Fibroblast of skin of right quadriceps (primary cell): ENCODE data around the gene FAM83B.
"Not testable (repeated sequence)": the region's sequence is repeated elsewhere in the genome, so short reads cannot be mapped to it uniquely, and the experiment has no call there.

Experiments
- DNase-seq: peaks from one replicate; pipeline ENCODE4 v3.0.0-alpha.2; 2013

Gene FAM83B

DNA sequence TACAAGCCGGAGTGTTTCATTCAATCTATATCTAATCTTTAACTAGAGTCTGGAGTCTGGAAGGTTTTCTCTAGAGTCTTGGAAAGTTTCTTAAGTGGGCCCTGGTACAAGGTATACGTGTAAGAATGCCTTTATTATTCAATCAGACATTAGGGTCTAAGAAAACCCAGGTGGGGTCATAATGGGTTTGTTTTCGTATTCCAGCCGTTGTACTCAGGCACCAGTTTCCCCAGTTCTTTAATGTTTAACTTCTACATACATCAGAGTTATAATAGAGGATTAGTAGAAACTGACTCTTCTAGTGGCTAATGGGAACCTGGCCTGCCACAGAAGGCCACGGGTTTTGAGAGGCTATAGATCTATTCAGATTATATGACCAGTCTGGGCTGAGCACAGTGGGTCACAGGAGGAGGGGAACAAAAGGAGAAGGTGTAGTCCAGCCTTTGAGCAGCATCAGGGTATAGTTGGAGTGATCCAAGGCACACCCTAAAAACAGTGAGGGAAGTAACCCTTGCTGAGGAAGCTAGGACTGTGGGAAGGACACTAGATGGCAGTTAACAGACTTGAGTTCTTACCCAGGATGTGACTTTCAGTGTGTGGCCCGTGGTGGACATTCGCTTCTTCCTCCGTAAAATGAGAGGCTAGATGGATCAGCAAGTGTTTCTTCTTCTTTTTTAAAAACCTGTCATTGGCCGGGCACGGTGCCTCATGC lies 15.5 kb downstream of the FAM83B start:
- no peak for DNase-seq

DNA sequence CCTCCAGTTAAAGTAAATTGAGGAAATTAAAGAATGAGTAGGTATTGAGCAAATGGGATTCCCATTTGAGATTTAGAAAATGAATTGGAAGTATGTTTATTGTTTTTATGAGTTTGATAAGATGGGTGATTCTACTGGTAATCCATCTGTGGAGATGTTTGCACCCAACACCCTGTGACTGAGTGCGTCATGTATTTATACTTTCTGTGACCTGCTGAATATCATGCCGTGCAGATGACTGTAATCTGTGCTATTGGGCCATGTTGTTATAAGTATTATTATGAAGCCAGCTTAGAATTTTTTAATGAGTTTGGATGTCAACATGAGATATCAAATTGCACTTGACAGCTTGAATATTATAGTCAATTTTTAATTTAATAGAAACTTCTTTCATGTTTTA lies 17.7 kb downstream of the FAM83B start:
- no peak for DNase-seq

DNA sequence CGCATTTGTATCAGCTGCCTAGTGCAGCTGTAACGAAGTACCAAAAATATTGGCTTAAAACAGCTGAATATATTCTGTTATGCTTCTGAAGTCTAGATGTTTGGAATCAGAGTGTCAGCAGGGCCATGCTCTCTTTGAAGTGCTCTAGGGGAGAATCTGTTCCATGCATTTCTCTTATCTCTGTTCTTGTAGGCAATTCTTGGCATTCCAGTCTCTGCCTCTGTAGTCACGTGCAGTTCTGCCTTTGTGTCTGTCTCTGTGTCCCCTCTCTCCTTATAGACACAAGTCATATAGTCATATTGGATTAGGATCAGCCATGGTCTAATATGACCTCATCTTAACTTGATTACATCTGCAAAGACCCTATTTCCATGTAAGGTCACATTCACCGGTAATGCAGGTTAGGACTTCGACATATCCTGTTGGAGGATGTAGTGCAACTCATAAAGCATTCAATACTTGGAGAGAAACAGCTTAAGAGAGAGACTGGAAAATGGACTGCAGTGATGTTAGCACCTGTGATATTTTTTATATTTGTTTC lies 18.6 kb downstream of the FAM83B start:
- no peak for DNase-seq

GRCh38 chr6:54868556-54868955 lies 22.0 kb downstream of the FAM83B start:
- DNase-seq = no peak

DNA sequence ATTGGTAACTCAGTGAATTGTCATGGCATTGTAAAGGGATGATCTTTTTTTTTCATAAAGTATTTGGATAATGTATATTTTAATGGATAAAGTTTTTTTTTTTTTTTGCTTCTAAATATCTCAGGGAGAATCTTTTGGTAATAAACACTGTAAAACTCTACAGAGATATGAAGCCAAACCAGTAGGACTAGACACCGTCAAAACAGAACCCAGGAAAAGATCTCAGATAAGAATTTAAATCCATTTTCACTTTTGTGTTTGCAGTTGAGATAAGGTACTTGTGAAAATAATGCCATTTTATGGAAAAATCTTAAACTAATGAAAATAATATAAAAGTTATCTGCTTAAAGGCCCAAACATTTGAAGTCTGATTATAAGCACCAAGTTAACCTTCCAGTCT lies 27.0 kb downstream of the FAM83B start:
- DNase-seq = no peak

GRCh38 chr6:54874349-54875048 lies 27.9 kb downstream of the FAM83B start:
- no peak for DNase-seq

DNA sequence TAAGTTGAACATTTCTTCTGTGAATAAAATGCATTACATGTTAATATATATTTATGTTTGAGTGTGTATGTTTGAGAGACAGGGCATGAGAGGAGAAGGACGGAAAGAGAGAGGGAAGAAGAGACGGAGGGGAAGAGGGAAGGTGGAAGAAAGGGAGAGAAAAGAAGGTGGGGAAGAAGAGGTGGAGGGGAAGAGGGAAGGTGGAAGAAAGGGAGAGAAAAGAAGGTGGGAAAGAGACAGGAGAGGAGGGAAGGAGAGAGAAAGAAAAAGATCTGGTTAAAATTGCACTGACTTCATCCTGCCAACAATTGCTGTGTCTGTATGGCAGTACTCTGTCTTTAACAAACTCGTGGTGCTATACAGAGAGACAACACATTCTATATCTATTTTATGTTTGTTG lies 29.0 kb downstream of the FAM83B start:
- no peak for DNase-seq

GRCh38 chr6:54876365-54876764 lies 29.8 kb downstream of the FAM83B start:
- DNase-seq = no peak

DNA sequence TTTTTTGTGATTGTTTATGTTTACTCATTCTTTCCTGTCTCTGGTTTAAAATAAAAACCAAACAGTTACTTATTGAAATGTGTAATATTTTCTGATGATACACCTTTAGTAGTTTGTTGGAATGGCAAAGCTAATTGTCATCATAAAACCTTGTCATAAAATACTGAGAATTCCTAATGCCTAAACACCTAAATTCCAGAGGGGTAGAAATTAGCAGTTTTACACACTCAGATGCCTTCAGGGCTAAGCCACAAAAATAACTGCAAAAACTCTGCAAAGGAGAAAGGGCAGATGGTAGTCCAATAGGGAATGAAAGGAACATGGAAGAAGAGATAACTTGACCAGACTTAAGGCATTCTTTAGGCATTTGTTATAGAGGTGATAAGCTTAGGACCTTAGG lies 30.3 kb downstream of the FAM83B start:
- no peak for DNase-seq

DNA sequence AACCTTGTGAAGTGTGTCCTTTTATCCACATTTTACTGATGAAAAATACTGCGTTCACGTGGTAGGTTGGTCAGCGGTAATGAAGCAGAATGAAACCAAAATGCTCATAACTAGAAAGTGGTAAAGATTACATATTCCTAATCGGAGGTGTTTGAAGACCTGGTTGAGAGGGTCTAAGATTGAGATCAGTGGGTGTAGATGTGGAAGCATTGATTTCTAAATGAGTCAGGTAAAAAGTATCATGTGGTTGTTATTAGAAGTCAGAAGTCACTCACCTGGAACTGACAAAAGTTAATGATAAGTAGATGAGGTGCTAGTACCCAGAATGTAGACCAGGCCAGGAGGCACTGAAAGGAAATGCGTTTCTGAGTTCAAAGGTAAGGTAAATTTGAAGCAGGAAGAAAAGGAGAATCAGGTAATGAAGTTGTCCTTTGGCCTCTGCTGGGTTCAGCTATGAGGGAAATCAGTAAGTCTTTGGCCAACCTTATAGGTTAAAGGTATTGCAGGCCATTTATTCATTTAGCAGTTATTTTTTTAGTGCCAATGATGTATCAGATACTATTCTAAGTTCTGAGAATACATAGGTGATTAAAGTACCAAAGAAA lies 31.2 kb downstream of the FAM83B start:
- DNase-seq = no peak

DNA sequence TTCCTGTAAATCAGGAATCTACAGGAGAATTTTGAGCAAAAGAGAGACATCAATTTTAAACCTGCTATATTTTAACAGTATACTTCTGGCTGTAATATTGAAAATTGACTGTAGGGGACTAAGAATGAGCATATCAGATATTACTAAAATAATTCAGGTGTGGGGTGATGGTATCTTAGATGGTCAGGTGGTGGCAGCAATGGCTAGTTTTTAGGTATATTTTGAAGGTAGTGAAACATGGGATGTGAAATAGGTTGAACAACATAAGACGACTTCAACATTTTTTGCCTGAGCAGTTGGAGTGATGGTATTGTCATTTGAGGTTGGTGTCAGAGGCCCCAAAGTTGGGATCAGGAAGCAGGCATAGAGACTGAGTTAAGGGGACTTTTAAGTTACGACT lies 32.1 kb downstream of the FAM83B start:
- no peak for DNase-seq

GRCh38 chr6:54879188-54879985 lies 32.8 kb downstream of the FAM83B start:
- no peak for DNase-seq

DNA sequence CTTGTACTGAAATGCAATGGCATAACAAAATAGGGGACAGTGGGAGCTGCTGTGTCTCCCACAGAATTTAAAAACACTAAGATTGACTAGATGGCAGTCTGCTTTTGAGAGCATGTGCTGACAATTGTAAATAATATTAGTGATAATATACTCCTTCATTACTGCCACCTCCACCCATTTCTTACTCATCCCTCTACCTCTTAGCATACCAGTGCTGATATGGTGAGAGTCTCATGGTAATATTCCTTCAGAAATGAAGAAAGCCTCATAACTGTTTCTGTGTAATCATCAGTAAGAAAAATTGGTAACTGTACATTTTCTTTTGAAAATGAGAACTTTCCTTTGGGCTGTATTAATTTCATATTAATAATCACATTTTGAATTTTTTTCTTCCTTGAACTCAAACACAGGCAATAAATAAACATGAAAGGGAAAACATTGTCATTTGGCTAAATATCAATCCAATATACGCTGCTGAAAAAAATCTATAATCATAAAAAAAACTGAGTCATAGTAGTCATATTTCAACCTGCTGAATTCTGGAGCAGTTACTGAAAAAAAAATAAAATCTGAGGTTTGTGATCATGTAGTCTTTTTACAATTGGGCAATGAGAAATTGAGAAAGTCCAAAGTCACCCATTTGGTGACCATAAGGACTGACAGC lies 34.6 kb downstream of the FAM83B start:
- no peak for DNase-seq

GRCh38 chr6:54881891-54882290 lies 35.3 kb downstream of the FAM83B start:
- not testable (repeated sequence) for DNase-seq

DNA sequence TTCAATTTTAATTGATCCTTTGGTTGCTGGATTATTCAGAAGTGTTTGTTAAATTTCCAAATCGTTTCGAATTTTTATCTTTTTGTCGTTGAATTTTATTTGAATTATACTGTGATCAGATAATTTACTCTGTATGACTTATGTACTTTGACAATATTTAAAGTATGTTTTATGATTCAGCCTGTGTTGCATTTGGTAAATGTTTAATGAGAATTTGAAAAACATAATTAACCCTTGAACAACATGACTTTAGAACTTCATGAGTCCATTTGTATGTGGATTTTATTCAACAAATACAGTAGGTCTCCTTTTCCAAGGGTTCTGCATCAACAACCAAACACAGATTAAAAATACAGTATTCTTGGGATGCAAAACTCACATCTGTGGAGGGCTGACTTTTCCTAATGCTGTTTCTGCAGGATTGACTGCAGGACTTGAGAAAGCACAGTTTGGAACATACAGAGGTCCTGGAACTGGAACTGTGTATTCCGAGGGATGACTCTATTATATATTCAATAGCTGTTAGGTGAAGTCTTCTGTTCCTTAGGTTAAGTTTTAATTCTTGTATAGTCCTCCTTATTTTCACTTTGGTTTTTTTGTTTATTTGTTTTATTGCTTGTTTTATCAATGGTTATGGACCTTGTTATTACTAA lies 40.5 kb downstream of the FAM83B start:
- DNase-seq = no peak

GRCh38 chr6:54891536-54891935 lies 45.0 kb downstream of the FAM83B start:
- no peak for DNase-seq

DNA sequence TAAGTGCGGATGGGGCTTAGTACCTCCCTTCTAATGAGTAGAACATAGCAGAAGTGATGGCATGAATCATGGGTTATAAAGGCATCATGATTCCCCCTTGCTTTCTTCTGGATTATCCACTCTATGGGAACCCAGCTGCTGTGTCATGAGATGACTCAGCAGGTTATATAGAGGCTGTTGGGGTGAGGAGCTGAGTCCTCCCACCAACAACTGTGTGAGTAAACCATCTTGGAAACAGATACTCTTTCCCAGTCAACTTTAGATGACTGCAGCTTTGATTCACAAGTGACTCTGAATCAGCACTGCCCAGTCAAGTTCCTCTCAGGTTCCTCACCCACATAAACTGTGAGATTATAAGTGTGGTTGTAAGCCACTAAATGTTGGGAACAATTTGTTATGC lies 46.3 kb downstream of the FAM83B start:
- DNase-seq = peak; percentile 89

DNA sequence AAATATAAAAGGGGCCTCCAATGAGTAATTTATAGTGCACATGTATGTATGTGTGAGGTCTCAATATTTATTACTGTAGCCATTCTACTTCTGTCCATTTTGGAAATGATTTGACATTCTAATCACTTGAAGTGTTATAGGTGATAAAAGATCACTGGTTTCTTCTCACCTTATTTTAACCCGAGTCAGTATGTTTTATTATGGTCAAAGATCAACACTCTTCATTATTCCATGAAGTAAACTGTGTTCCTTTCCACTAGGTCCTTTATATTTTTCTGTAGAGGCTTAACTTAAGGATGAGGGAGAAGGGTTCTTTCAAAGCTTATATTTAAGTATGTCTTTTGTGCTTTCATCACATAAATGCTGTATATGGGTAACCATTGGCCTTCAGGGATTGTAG lies 47.2 kb downstream of the FAM83B start:
- no peak for DNase-seq

DNA sequence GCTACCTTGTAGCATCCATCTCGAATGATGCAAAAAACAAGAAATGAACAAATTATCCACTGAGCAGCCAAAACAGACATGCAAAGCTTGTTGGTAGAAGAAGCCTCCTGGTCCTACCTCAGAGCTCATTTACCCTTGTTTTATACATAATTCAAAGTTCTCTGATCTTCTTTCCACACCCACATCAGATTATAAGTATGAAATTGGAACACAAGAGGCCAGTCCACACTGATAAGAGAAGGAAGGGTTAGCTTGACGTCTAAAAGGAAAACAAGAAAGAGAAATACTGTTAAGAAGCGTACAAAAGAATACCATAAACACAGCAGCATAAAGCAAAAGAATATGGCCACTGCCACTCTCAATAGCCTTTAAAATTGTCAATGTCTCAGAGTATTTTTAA lies 49.7 kb downstream of the FAM83B start:
- no peak for DNase-seq

- peak; percentile 34 for DNase-seq
Observed at GRCh38 chr6:54897462-54898189, 51.1 kb downstream of the FAM83B start.

DNA sequence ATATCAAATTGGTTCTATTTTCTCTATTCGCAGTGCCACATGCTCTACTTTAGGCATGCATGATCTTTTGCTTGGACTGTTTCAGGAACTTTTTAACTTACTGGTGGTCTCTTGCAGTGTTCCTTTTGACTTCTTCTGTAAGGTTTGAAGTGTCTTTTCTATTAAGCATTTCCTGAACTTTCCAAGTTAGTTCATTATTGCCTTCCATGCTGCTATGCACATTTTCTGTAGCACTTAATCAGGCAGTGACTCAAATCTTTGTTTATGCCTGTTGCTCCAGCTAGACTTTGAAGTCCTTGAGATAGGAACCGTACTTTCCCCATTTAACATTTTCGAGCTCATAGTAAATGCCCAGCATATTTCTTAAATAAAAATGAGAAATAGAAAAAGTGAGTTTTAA lies 52.2 kb downstream of the FAM83B start:
- DNase-seq = no peak
